HEK293 (cell line): Measurements from ENCODE around the gene HIVEP2.

Source experiments
- CTCF ChIA-PET: fragments of 350-600 bp; formaldehyde crosslinking; extraction: SDS; loops from one replicate; lab custom pipeline; 2021; ENCODE audit warnings: antibody characterized with exemption; lab: Yijun Ruan, JAX
- POLR2A ChIA-PET: fragments of 300-600 bp; formaldehyde crosslinking; extraction: SDS; loops from one replicate; lab custom pipeline; 2020; ENCODE audit warnings: antibody characterized with exemption, inconsistent platforms; lab: Yijun Ruan, JAX
- H3K27ac ChIP-seq: fragments of 200-500 bp; sonication (Bioruptor generic); 2 replicates; pipeline ENCODE4 v1.5.1; 2014; ENCODE audit warnings: low read depth, low read length, control low read depth, inconsistent platforms; ENCODE audit errors: extremely low read depth
- H3K36me3 ChIP-seq, 2 experiments: fragments of 200-500 bp in 1 of 2; sonication (Bioruptor generic) in 1 of 2; 1 replicate in 1 of 2; 2 replicates in 1 of 2; pipeline ENCODE4 v1.5.1; 2014 to 2017; ENCODE audit warnings: inconsistent platforms in 2 of 2, low read length in 2 of 2; ENCODE audit not compliant: control insufficient read depth in 2 of 2, insufficient read depth in 1 of 2
- H3K4me1 ChIP-seq: fragments of 200-500 bp; sonication (Bioruptor generic); 2 replicates; pipeline ENCODE4 v1.5.1; 2014; ENCODE audit warnings: mild to moderate bottlenecking, low read length, inconsistent platforms; ENCODE audit not compliant: control insufficient read depth, insufficient read depth
- H3K4me3 ChIP-seq: 2 replicates; pipeline ENCODE4 v1.5.1; 2011; ENCODE audit warnings: low read depth, mild to moderate bottlenecking, control low read depth, low read length, moderate library complexity
- H3K9me3 ChIP-seq: fragments of 200-500 bp; sonication (Bioruptor generic); 2 replicates; pipeline ENCODE4 v1.5.1; 2014; ENCODE audit warnings: low read depth, low read length, inconsistent platforms; ENCODE audit not compliant: control insufficient read depth, insufficient read depth
- EGR2 ChIP-seq: fragments of 450-650 bp; formaldehyde crosslinking; IDR thresholded peaks from 2 replicates; pipeline ENCODE4 v1.5.1; 2016; ENCODE audit warnings: low read depth, missing biosample characterization, missing genetic modification characterization
- GLIS1 ChIP-seq: fragments of 450-650 bp; formaldehyde crosslinking; IDR thresholded peaks from 2 replicates; pipeline ENCODE4 v1.5.1; 2016; ENCODE audit warnings: missing biosample characterization, missing genetic modification characterization
- KLF10 ChIP-seq: fragments of 450-650 bp; IDR thresholded peaks from 2 replicates; pipeline ENCODE4 v1.5.1; 2018; ENCODE audit warnings: missing biosample characterization, mild to moderate bottlenecking, missing genetic modification characterization
- KLF16 ChIP-seq: fragments of 450-650 bp; formaldehyde crosslinking; IDR thresholded peaks from 2 replicates; pipeline ENCODE4 v1.5.1; 2017; ENCODE audit warnings: missing biosample characterization, missing genetic modification characterization
- PATZ1 ChIP-seq: fragments of 450-650 bp; formaldehyde crosslinking; IDR thresholded peaks from 2 replicates; pipeline ENCODE4 v1.5.1; 2016; ENCODE audit warnings: missing biosample characterization, missing genetic modification characterization
- PRDM6 ChIP-seq: fragments of 450-650 bp; formaldehyde crosslinking; IDR thresholded peaks from 2 replicates; pipeline ENCODE4 v1.5.1; 2017; ENCODE audit warnings: missing biosample characterization, missing genetic modification characterization
- SCRT2 ChIP-seq: fragments of 450-650 bp; formaldehyde crosslinking; IDR thresholded peaks from 2 replicates; pipeline ENCODE4 v1.5.1; 2016; ENCODE audit warnings: missing biosample characterization, missing genetic modification characterization
- ZBTB20 ChIP-seq: fragments of 450-650 bp; formaldehyde crosslinking; IDR thresholded peaks from 2 replicates; pipeline ENCODE4 v1.5.1; 2016; ENCODE audit warnings: missing biosample characterization, missing genetic modification characterization
- ZBTB44 ChIP-seq: fragments of 450-650 bp; IDR thresholded peaks from 2 replicates; pipeline ENCODE4 v1.5.1; 2018; ENCODE audit warnings: missing biosample characterization, mild to moderate bottlenecking, missing genetic modification characterization
- ZEB2 ChIP-seq: fragments of 450-650 bp; formaldehyde crosslinking; IDR thresholded peaks from 2 replicates; pipeline ENCODE4 v1.5.1; 2016; ENCODE audit warnings: missing biosample characterization, missing genetic modification characterization
- ZFHX2 ChIP-seq: fragments of 450-650 bp; formaldehyde crosslinking; conservative IDR thresholded peaks from 2 replicates; pipeline ENCODE4 v1.5.1; 2016; ENCODE audit warnings: missing biosample characterization, missing genetic modification characterization
- ZNF10 ChIP-seq: fragments of 450-650 bp; formaldehyde crosslinking; IDR thresholded peaks from 2 replicates; pipeline ENCODE4 v1.5.1; 2017; ENCODE audit warnings: missing biosample characterization, missing genetic modification characterization
- ZNF132 ChIP-seq: fragments of 450-650 bp; formaldehyde crosslinking; IDR thresholded peaks from 2 replicates; pipeline ENCODE4 v1.5.1; 2017; ENCODE audit warnings: missing biosample characterization, missing genetic modification characterization, borderline replicate concordance
- ZNF133 ChIP-seq: fragments of 450-650 bp; formaldehyde crosslinking; IDR thresholded peaks from 2 replicates; pipeline ENCODE4 v1.5.1; 2016; ENCODE audit warnings: missing biosample characterization, missing genetic modification characterization
- ZNF146 ChIP-seq: fragments of 450-650 bp; formaldehyde crosslinking; IDR thresholded peaks from 2 replicates; pipeline ENCODE4 v1.5.1; 2016; ENCODE audit warnings: missing biosample characterization, missing genetic modification characterization
- ZNF292 ChIP-seq: fragments of 450-650 bp; formaldehyde crosslinking; IDR thresholded peaks from 2 replicates; pipeline ENCODE4 v1.5.1; 2016; ENCODE audit warnings: low read depth, missing biosample characterization, missing genetic modification characterization, borderline replicate concordance
- ZNF341 ChIP-seq: fragments of 450-650 bp; formaldehyde crosslinking; IDR thresholded peaks from 2 replicates; pipeline ENCODE4; 2016; ENCODE audit warnings: low read depth, missing biosample characterization, missing genetic modification characterization
- ZNF37A ChIP-seq: fragments of 450-650 bp; IDR thresholded peaks from 2 replicates; pipeline ENCODE4 v1.5.1; 2018; ENCODE audit warnings: missing biosample characterization, missing genetic modification characterization
- ZNF558 ChIP-seq: fragments of 450-650 bp; formaldehyde crosslinking; IDR thresholded peaks from 2 replicates; pipeline ENCODE4 v1.5.1; 2016; ENCODE audit warnings: missing biosample characterization, missing genetic modification characterization
- ZNF660 ChIP-seq: fragments of 450-650 bp; IDR thresholded peaks from 2 replicates; pipeline ENCODE4 v1.5.1; 2018; ENCODE audit warnings: missing biosample characterization, mild to moderate bottlenecking, missing genetic modification characterization
- ZNF692 ChIP-seq: fragments of 450-650 bp; formaldehyde crosslinking; IDR thresholded peaks from 2 replicates; pipeline ENCODE4 v1.5.1; 2016; ENCODE audit warnings: missing biosample characterization, missing genetic modification characterization
- ZNF791 ChIP-seq: fragments of 450-650 bp; formaldehyde crosslinking; IDR thresholded peaks from 2 replicates; pipeline ENCODE4 v1.5.1; 2016; ENCODE audit warnings: missing biosample characterization, missing genetic modification characterization

Gene HIVEP2

GRCh38 chr6:142907544-142907943 lies 37.4 kb downstream of the HIVEP2 start:
- no peak for TF ChIP-seq KLF10
- peak; percentile 74 for TF ChIP-seq ZNF133 (tag by site-specific recombination)
- TF ChIP-seq ZNF10 (tag by site-specific recombination): no peak
- 0 out of 2 replicates have a peak, but pooled peaks have one; percentile 10 for TF ChIP-seq ZNF341 (tag by site-specific recombination)
- TF ChIP-seq SCRT2 (tag by site-specific recombination): peak; percentile 86
- TF ChIP-seq, all 188 proteins: peak for 3
- H3K36me3 ChIP-seq: no peaks in the 10 kb centered on the region
- POLR2A ChIA-PET: no interaction called here
- H3K9me3 ChIP-seq: no peaks in the 10 kb centered on the region
- CTCF ChIA-PET: interaction anchor here (1.5 to 1.6 kb wide), 2 partner anchors 21 to 34 kb away, joined by 4 to 7 read pairs; no protein-coding TSS in a partner anchor
- peaks cover 15% of the 10 kb centered on the region for H3K4me1 ChIP-seq
- H3K4me3 ChIP-seq: no peak overlapping the region
- H3K27ac ChIP-seq: no peak overlapping the region

- H3K9me3 ChIP-seq: no peaks in the 10 kb centered on the region
- CTCF ChIA-PET: interaction anchor here (1.5 to 1.6 kb wide), 2 partner anchors 21 to 34 kb away, joined by 4 to 7 read pairs; no protein-coding TSS in a partner anchor
- no peak overlapping the region for H3K4me3 ChIP-seq
- no peak overlapping the region for H3K27ac ChIP-seq
- H3K36me3 ChIP-seq: no peaks in the 10 kb centered on the region
- POLR2A ChIA-PET: no interaction called here
- TF ChIP-seq ZNF37A (tag by site-specific recombination) (no peak), ZNF558 (tag by site-specific recombination) (no peak), GLIS1 (tag by site-specific recombination) (no peak), ZNF146 (tag by site-specific recombination) (no peak)
- H3K4me1 ChIP-seq: peaks cover 15% of the 10 kb centered on the region
These were observed 38.0 kb downstream of the HIVEP2 start for GRCh38 chr6:142906945-142907470.

GRCh38 chr6:142903812-142904211 lies 41.2 kb downstream of the HIVEP2 start:
- H3K9me3 ChIP-seq: no peaks in the 10 kb centered on the region
- POLR2A ChIA-PET: no interaction called here
- no peak for TF ChIP-seq ZBTB20 (tag by site-specific recombination)
- TF ChIP-seq ZBTB44 (tag by site-specific recombination): no peak
- TF ChIP-seq ZNF132: no peak
- TF ChIP-seq ZNF292 (tag by site-specific recombination): no peak
- H3K4me3 ChIP-seq: no peak overlapping the region
- H3K36me3 ChIP-seq: no peaks in the 10 kb centered on the region
- H3K4me1 ChIP-seq: peaks cover 29% of the 10 kb centered on the region
- CTCF ChIA-PET: interaction anchor here (0.7 kb wide), 1 partner anchor 338 kb away, joined by 3 read pairs; no protein-coding TSS in a partner anchor
- H3K27ac ChIP-seq: no peak overlapping the region

- peaks cover 29% of the 10 kb centered on the region for H3K4me1 ChIP-seq
- POLR2A ChIA-PET: no interaction called here
- H3K27ac ChIP-seq: no peak overlapping the region
- H3K9me3 ChIP-seq: no peaks in the 10 kb centered on the region
- no peaks in the 10 kb centered on the region for H3K36me3 ChIP-seq
- no peak overlapping the region for H3K4me3 ChIP-seq
- CTCF ChIA-PET: interaction anchor here (0.7 kb wide), 1 partner anchor 19 kb away, joined by 4 read pairs; no protein-coding TSS in a partner anchor
- TF ChIP-seq ZNF660 (tag by site-specific recombination) (peak; percentile 89), PATZ1 (tag by site-specific recombination) (peak; percentile 31; the same call in 1 of the 2 replicates), KLF16 (no peak), EGR2 (tag by site-specific recombination) (no peak), ZNF791 (tag by site-specific recombination) (no peak), PRDM6 (tag by site-specific recombination) (peak; percentile 39), ZNF692 (tag by site-specific recombination) (0 out of 2 replicates have a peak, but pooled peaks have one; percentile 24), ZEB2 (tag by site-specific recombination) (0 out of 2 replicates have a peak, but pooled peaks have one; percentile 18), ZFHX2 (tag by site-specific recombination) (no peak)
These were observed 42.3 kb downstream of the HIVEP2 start for GRCh38 chr6:142902636-142903053.
